Glutamatergic neuron (in vitro differentiated cells): Measurements from ENCODE around the gene SLC25A41. TPM values are rescaled to one million over a fixed set of nuclear protein-coding genes. Genes with fewer than 3 reads are reported as not detected.

Source experiments
- DNase-seq: peaks from one replicate; pipeline ENCODE4 v3.0.0; 2022
- H3K27ac Mint-ChIP-seq: one replicate; pipeline ENCODE4 v1.8.0; 2020; ENCODE audit warnings: mild to moderate bottlenecking, mixed read lengths, inconsistent platforms; ENCODE audit not compliant: unreplicated experiment
- H3K27me3 Mint-ChIP-seq: one replicate; pipeline ENCODE4 v1.8.0; 2020; ENCODE audit warnings: mild to moderate bottlenecking, moderate library complexity, mixed read lengths, inconsistent platforms; ENCODE audit not compliant: unreplicated experiment
- H3K36me3 Mint-ChIP-seq: one replicate; pipeline ENCODE4 v1.8.0; 2020; ENCODE audit warnings: mild to moderate bottlenecking, mixed read lengths, inconsistent platforms; ENCODE audit not compliant: unreplicated experiment
- H3K4me1 Mint-ChIP-seq: one replicate; pipeline ENCODE4 v1.8.0; 2020; ENCODE audit warnings: mild to moderate bottlenecking, low read depth, mixed read lengths, inconsistent platforms; ENCODE audit not compliant: unreplicated experiment
- H3K4me3 Mint-ChIP-seq: one replicate; pipeline ENCODE4 v1.8.0; 2020; ENCODE audit warnings: mild to moderate bottlenecking, mixed read lengths, inconsistent platforms; ENCODE audit not compliant: unreplicated experiment
- H3K9me3 Mint-ChIP-seq: one replicate; pipeline ENCODE4 v1.8.0; 2020; ENCODE audit warnings: mild to moderate bottlenecking, moderate library complexity, mixed read lengths, inconsistent platforms; ENCODE audit not compliant: unreplicated experiment
- total RNA-seq: library from RNA; stranded (reverse); fragmentation: NEBNext Ultra II Directional; extraction: Animal tissue kit (Norgen Biotek cat#: 25700); gene quantifications from one replicate; pipeline ENCODE4 v1.2.1, GENCODE V29; 2021; ENCODE audit not compliant: unreplicated experiment
- TF ChIP-seq, protein P1 (sequence below): fragments of 200-600 bp; sonication (generic); IDR thresholded peaks from one replicate; pipeline ENCODE4 v1.5.0; 2021; ENCODE audit not compliant: partially characterized antibody, unreplicated experiment

SLC25A41 gene
- total RNA-seq, 1 donor from 2014 or later = 0.29 TPM

DNA sequence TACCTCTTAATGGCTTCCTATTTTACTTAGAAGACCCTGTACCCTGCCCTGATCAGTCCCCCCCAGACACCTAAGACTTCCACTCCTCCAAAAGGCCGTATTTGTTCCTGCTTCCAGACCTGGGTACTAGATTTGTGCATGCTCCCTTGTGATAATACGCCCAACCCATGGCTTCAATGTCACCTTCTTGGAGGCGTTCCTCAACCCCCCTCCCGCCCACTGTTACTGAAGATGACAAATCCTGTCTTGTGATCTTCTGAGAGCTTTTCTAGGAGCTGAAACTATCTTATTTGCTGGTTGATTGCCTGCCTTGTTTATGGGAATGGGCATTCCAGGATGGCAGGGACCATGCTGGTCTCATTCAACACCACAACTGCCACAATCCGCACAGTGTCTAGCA, 16.6 kb upstream of the SLC25A41 start:
- Mint-ChIP-seq H3K4me3 (no peak overlapping the region), H3K4me1 (no peaks in the 10 kb centered on the region), H3K27me3 (no peaks in the 10 kb centered on the region), H3K36me3 (peaks cover 22% of the 10 kb centered on the region), H3K27ac (no peak overlapping the region), H3K9me3 (peaks cover 1% of the 10 kb centered on the region)
- TF ChIP-seq, protein P1, sequence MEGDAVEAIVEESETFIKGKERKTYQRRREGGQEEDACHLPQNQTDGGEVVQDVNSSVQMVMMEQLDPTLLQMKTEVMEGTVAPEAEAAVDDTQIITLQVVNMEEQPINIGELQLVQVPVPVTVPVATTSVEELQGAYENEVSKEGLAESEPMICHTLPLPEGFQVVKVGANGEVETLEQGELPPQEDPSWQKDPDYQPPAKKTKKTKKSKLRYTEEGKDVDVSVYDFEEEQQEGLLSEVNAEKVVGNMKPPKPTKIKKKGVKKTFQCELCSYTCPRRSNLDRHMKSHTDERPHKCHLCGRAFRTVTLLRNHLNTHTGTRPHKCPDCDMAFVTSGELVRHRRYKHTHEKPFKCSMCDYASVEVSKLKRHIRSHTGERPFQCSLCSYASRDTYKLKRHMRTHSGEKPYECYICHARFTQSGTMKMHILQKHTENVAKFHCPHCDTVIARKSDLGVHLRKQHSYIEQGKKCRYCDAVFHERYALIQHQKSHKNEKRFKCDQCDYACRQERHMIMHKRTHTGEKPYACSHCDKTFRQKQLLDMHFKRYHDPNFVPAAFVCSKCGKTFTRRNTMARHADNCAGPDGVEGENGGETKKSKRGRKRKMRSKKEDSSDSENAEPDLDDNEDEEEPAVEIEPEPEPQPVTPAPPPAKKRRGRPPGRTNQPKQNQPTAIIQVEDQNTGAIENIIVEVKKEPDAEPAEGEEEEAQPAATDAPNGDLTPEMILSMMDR = no peak
- DNase-seq = no peak

DNA sequence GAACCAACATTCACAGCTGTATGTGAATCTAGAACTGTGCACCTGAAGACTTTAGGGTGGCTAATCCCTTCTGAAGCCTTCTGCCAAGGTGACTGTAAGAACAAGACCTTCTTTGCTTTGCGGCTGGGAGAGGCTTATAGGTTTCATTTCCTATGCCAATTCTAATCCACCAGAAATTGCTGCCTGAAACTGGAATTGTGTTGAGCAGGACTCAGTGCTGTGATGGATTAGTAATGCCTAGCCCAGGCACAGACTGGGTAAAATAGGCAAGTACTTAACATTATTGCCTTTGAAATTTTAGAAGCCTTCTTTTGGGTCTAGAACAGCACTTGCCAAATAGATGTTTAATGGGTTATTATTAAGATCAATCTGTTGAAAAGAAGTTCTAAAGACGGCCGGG, 14.5 kb upstream of the SLC25A41 start:
- H3K9me3 Mint-ChIP-seq = peaks cover 1% of the 10 kb centered on the region
- DNase-seq = no peak
- H3K4me3 Mint-ChIP-seq = no peak overlapping the region
- H3K27me3 Mint-ChIP-seq = no peaks in the 10 kb centered on the region
- H3K36me3 Mint-ChIP-seq = peaks cover 13% of the 10 kb centered on the region
- H3K27ac Mint-ChIP-seq = no peak overlapping the region
- TF ChIP-seq, protein P1 = no peak
- H3K4me1 Mint-ChIP-seq = no peaks in the 10 kb centered on the region

DNA sequence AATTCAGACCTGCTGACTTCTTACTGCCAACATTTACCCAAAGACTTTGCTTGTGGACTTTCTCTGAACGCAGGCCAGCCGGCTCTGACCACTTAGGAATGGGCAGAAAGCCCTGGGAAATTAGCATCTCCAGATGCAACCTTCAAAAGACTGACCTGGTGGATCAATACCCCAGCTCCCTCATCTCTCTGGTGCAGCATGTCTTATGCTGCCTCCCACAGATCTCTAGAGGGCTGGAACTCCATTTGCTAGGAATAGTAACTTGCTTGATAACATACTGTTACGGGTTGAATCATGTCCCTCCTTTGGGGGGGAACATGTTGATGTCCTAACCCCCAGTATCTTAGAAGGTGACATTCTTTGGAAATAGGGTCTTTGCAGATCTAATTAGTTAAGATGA, 12.9 kb upstream of the SLC25A41 start:
- Mint-ChIP-seq H3K4me1 (no peaks in the 10 kb centered on the region), H3K27me3 (peaks cover 2% of the 10 kb centered on the region), H3K27ac (no peak overlapping the region), H3K4me3 (no peak overlapping the region), H3K36me3 (peaks cover 8% of the 10 kb centered on the region), H3K9me3 (no peaks in the 10 kb centered on the region)
- no peak for DNase-seq
- TF ChIP-seq, protein P1 = no peak

DNA sequence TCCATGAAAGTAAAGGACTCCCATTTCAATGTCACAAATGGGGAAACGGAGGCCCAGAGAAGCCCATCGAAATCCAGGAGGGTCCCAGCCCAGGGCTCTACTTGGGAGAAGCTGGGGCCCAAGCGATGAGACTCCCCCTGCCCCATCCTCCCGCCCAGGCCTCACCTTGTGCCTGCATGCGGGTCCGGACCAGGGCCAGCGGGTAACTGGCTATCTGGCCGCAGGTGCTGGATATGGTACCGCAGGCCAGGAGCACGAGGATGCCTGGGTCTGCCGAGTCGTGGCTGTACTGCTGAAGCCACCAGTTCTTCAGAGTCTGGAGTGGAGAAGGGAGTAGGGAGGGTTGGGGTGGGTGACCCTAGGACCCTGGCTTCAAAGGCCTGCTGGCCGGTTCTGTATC, 10.4 kb upstream of the SLC25A41 start:
- Mint-ChIP-seq H3K4me1 (no peaks in the 10 kb centered on the region), H3K4me3 (no peak overlapping the region), H3K9me3 (no peaks in the 10 kb centered on the region), H3K27ac (no peak overlapping the region), H3K27me3 (peaks cover 8% of the 10 kb centered on the region), H3K36me3 (peaks cover 8% of the 10 kb centered on the region)
- no peak for DNase-seq
- TF ChIP-seq, protein P1 = no peak

DNA sequence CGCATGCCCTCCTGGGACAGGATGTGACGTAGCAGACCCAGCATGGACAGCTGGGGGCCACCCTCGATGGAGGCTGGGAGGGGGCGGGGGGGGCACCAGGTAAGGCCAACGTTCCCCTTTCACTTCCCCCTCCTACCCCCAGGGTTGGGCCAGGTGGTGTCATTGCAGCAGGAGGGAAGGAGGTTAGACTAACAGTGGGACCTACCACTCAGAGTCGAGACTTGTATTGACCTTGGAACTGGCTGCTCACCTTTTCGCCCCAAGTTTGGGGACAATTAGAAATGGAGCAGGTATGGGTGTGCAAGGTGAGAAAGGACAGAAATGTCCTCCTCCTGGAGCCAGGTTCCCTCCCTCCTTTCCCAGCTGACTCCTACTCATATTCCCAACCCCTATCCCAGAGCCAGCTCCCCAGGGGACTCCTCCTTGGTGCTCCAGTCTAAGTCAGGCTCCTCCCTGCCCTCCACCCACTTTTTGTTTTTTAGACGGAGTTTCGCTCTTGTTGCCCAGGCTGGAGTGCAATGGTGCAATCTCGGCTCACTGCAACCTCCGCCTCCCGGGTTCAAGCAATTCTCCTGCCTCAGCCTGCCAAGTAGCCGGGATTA, 8.6 kb upstream of the SLC25A41 start:
- Mint-ChIP-seq H3K4me1 (no peaks in the 10 kb centered on the region), H3K27ac (no peak overlapping the region), H3K27me3 (peaks cover 8% of the 10 kb centered on the region), H3K4me3 (no peak overlapping the region), H3K9me3 (peaks cover 1% of the 10 kb centered on the region), H3K36me3 (peaks cover 8% of the 10 kb centered on the region)
- TF ChIP-seq, protein P1 = no peak
- no peak for DNase-seq
